ENCODE measurements around the gene BCAS1. TPM values are rescaled to one million over a fixed set of nuclear protein-coding genes. Genes with fewer than 3 reads are reported as not detected.

BCAS1 gene
- total RNA-seq, 1 experiment from 2014 or later: 3.1 TPM

- no TSS peak for BruUV-seq (replicated peaks)
- Histone ChIP-seq H3K27me3 (ENCODE audit: control insufficient read depth, insufficient read depth, low read length) (no peaks in the 10 kb centered on the region), H3K27ac (ENCODE audit: low read length) (peak overlapping the region; percentile 100), H3K4me1 (ENCODE audit: control insufficient read depth, insufficient read depth, low read length) (peaks cover 69% of the 10 kb centered on the region), H3K36me3 (ENCODE audit: control insufficient read depth, insufficient read depth, low read length) (no peaks in the 10 kb centered on the region), H3K9me3 (ENCODE audit: control insufficient read depth, insufficient read depth, low read depth, low read length) (no peaks in the 10 kb centered on the region), H3K4me3 (ENCODE audit: low read depth in 2 of 2, low read length in 2 of 2) (peak overlapping the region; percentile 15 to 38; a peak in 3 of 4 replicates)
- ATAC-seq (peak; percentile 89), DNase-seq (ENCODE audit: low read depth, low spot score) (peak; percentile 96)
- TF ChIP-seq, protein P1, sequence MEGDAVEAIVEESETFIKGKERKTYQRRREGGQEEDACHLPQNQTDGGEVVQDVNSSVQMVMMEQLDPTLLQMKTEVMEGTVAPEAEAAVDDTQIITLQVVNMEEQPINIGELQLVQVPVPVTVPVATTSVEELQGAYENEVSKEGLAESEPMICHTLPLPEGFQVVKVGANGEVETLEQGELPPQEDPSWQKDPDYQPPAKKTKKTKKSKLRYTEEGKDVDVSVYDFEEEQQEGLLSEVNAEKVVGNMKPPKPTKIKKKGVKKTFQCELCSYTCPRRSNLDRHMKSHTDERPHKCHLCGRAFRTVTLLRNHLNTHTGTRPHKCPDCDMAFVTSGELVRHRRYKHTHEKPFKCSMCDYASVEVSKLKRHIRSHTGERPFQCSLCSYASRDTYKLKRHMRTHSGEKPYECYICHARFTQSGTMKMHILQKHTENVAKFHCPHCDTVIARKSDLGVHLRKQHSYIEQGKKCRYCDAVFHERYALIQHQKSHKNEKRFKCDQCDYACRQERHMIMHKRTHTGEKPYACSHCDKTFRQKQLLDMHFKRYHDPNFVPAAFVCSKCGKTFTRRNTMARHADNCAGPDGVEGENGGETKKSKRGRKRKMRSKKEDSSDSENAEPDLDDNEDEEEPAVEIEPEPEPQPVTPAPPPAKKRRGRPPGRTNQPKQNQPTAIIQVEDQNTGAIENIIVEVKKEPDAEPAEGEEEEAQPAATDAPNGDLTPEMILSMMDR (IDR thresholded peaks at IDR 0.05): peak; percentile 91
- TF ChIP-seq, protein P2, sequence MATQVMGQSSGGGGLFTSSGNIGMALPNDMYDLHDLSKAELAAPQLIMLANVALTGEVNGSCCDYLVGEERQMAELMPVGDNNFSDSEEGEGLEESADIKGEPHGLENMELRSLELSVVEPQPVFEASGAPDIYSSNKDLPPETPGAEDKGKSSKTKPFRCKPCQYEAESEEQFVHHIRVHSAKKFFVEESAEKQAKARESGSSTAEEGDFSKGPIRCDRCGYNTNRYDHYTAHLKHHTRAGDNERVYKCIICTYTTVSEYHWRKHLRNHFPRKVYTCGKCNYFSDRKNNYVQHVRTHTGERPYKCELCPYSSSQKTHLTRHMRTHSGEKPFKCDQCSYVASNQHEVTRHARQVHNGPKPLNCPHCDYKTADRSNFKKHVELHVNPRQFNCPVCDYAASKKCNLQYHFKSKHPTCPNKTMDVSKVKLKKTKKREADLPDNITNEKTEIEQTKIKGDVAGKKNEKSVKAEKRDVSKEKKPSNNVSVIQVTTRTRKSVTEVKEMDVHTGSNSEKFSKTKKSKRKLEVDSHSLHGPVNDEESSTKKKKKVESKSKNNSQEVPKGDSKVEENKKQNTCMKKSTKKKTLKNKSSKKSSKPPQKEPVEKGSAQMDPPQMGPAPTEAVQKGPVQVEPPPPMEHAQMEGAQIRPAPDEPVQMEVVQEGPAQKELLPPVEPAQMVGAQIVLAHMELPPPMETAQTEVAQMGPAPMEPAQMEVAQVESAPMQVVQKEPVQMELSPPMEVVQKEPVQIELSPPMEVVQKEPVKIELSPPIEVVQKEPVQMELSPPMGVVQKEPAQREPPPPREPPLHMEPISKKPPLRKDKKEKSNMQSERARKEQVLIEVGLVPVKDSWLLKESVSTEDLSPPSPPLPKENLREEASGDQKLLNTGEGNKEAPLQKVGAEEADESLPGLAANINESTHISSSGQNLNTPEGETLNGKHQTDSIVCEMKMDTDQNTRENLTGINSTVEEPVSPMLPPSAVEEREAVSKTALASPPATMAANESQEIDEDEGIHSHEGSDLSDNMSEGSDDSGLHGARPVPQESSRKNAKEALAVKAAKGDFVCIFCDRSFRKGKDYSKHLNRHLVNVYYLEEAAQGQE (IDR thresholded peaks at IDR 0.05; ENCODE audit: insufficient read depth in 1 of 2, low read depth in 2 of 2, low read length in 1 of 2): no peak
- TF ChIP-seq SIN3A (IDR thresholded peaks at IDR 0.05; ENCODE audit: borderline replicate concordance, insufficient read depth, low read depth, low read length) (0 out of 2 replicates have a peak, but pooled peaks have one; percentile 49), TCF7L2 (IDR thresholded peaks at IDR 0.05; ENCODE audit: low read depth, low read length) (peak; percentile 26; the same call in 1 of the 2 replicates), POLR2AphosphoS5 (IDR thresholded peaks at IDR 0.05; ENCODE audit: low read depth, low read length) (peak; percentile 64; the same call in 1 of the 2 replicates)
- ChIA-PET POLR2A (interaction anchor here (0.6 to 1.1 kb wide), 8 partner anchors 10 to 315 kb away, joined by 3 to 8 read pairs (median 4); no protein-coding TSS in a partner anchor), CTCF (interaction anchor here (0.6 to 1.6 kb wide), 12 partner anchors 12 to 348 kb away, joined by 3 to 8 read pairs (median 4); no protein-coding TSS in a partner anchor)
- in situ Hi-C loops (cut with HindIII; ENCODE audit: low pct_unique_long_range_greater_than_20kb, low sequenced_read_pairs): no loop called here
- intact Hi-C loops (cut with micrococcal nuclease; ENCODE audit: unreplicated experiment): loop anchor here (2.0 to 5.0 kb wide), 3 partner anchors 23 to 362 kb away; no protein-coding TSS in a partner anchor
These were observed 130.6 kb downstream of the BCAS1 start for GRCh38 chr20:53939572-53940359.

DNA sequence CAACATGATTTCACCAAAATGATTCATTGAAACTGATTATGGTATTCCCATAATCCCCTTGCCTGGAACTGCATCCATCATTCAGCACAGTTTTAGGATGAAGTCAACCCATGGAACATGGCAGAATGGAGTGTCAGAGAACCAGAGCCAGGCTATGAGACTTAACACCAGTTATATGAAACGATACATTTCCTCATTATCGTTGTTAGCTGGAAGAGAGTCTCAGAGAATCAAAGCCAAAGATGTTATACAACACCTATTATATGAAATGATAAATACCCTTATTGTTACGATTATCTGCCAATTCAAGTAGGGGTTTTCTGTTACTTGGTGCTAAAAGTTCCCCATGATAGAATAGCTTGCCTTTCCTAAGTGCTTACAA lies 131.2 kb downstream of the BCAS1 start:
- Histone ChIP-seq H3K4me3 (ENCODE audit: low read depth in 2 of 2, low read length in 2 of 2) (no peak overlapping the region), H3K27ac (ENCODE audit: low read length) (peak overlapping the region; percentile 100), H3K27me3 (ENCODE audit: control insufficient read depth, insufficient read depth, low read length) (no peaks in the 10 kb centered on the region), H3K9me3 (ENCODE audit: control insufficient read depth, insufficient read depth, low read depth, low read length) (no peaks in the 10 kb centered on the region), H3K4me1 (ENCODE audit: control insufficient read depth, insufficient read depth, low read length) (peaks cover 74% of the 10 kb centered on the region), H3K36me3 (ENCODE audit: control insufficient read depth, insufficient read depth, low read length) (no peaks in the 10 kb centered on the region)
- no TSS peak for BruUV-seq (replicated peaks)
- CTCF ChIA-PET: interaction anchor here (0.9 to 1.6 kb wide), 7 partner anchors 11 to 347 kb away, joined by 3 to 6 read pairs (median 4); no protein-coding TSS in a partner anchor
- intact Hi-C loops (cut with micrococcal nuclease; ENCODE audit: unreplicated experiment): no loop called here
- POLR2A ChIA-PET: interaction anchor here (0.7 to 1.1 kb wide), 3 partner anchors 73 to 315 kb away, joined by 3 to 4 read pairs (median 4); no protein-coding TSS in a partner anchor
- TF ChIP-seq SIN3A (IDR thresholded peaks at IDR 0.05; ENCODE audit: borderline replicate concordance, insufficient read depth, low read depth, low read length) (no peak), TCF7L2 (IDR thresholded peaks at IDR 0.05; ENCODE audit: low read depth, low read length) (no peak), POLR2AphosphoS5 (IDR thresholded peaks at IDR 0.05; ENCODE audit: low read depth, low read length) (no peak)
- TF ChIP-seq, protein P2 (IDR thresholded peaks at IDR 0.05; ENCODE audit: insufficient read depth in 1 of 2, low read depth in 2 of 2, low read length in 1 of 2): no peak
- TF ChIP-seq, protein P1 (IDR thresholded peaks at IDR 0.05): no peak
- no peak for ATAC-seq
- DNase-seq (ENCODE audit: low read depth, low spot score): no peak
- in situ Hi-C loops (cut with HindIII; ENCODE audit: low pct_unique_long_range_greater_than_20kb, low sequenced_read_pairs): no loop called here

Measured in Panc1 (cell line).